GM10248 (cell line): ENCODE data around the gene SLC25A26.
A peak's percentile ranks its signal among the peaks of the same experiment; 100 is the strongest.

Source experiments
- CTCF ChIA-PET: fragments of 300-600 bp; sonication (Branson Sonifier 250); formaldehyde crosslinking; extraction: SDS; loops from one replicate; lab custom pipeline; 2021; ENCODE audit warnings: antibody characterized with exemption; lab: Yijun Ruan, JAX
- POLR2A ChIA-PET: fragments of 350-650 bp; sonication (Branson Sonifier 250); formaldehyde crosslinking; extraction: SDS; loops from one replicate; lab custom pipeline; 2020; ENCODE audit warnings: antibody characterized with exemption; lab: Yijun Ruan, JAX
- DNase-seq: peaks from one replicate; pipeline ENCODE4 v3.0.0; 2012; ENCODE audit errors: extremely low spot score
- TF ChIP-seq, protein P1 (sequence below): IDR thresholded peaks from 2 replicates; pipeline ENCODE4 v1.5.1; 2012; ENCODE audit warnings: mild to moderate bottlenecking, low read depth; ENCODE audit errors: extremely low read depth, missing control alignments, control extremely low read depth

Gene SLC25A26

DNA sequence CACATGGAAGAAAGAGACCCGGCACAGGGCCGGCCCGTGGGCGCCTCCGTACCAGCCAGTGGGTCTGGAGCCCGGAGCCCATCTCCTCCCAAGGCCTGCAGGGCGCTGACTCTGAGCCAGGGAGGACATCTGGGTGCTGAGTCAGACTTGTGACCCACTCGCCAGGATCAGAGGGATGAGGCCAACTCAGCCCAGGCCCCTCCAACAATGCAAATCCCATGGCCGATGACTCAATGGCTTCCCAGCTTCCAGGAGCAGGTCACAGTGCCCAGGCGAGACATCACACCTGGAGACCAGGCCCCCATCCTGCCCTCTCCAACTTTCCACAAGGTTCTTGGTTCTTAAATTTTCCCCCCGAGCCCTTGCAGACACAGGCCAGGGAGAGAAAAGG lies 184.9 kb downstream of the SLC25A26 start:
- ChIA-PET POLR2A (interaction anchor here (0.5 kb wide), 1 partner anchor 1305 kb away, joined by 3 read pairs; no protein-coding TSS in a partner anchor), CTCF (interaction anchor here (1.2 to 11.4 kb wide), 4 partner anchors 9 to 413 kb away, joined by 3 to 176 read pairs (median 68); no protein-coding TSS in a partner anchor)
- DNase-seq, result no peak
- TF ChIP-seq, protein P1, sequence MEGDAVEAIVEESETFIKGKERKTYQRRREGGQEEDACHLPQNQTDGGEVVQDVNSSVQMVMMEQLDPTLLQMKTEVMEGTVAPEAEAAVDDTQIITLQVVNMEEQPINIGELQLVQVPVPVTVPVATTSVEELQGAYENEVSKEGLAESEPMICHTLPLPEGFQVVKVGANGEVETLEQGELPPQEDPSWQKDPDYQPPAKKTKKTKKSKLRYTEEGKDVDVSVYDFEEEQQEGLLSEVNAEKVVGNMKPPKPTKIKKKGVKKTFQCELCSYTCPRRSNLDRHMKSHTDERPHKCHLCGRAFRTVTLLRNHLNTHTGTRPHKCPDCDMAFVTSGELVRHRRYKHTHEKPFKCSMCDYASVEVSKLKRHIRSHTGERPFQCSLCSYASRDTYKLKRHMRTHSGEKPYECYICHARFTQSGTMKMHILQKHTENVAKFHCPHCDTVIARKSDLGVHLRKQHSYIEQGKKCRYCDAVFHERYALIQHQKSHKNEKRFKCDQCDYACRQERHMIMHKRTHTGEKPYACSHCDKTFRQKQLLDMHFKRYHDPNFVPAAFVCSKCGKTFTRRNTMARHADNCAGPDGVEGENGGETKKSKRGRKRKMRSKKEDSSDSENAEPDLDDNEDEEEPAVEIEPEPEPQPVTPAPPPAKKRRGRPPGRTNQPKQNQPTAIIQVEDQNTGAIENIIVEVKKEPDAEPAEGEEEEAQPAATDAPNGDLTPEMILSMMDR, result no peak

DNA sequence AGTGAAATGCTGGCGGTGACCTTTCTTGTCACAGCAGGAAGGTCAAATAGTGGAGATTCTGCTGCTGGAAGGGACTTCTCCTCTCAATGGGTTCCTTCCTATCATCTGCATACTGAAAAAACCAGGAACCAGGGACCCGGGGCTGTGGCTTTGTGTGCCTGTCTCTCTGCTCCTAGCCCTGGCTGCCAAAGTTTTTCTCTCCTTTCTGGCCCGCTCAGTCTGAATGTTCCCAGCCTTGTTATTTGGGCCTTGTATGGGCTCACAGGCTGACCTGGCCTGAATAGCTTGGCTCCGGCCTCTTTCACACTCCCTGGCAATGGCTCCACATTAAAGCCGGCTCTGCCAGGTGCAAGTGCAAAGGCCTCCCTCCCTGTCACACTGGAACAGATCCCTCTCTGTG lies 185.4 kb downstream of the SLC25A26 start:
- TF ChIP-seq, protein P1, result no peak
- no peak for DNase-seq
- CTCF ChIA-PET, result interaction anchor here (1.2 to 11.4 kb wide), 7 partner anchors 10 to 413 kb away, joined by 3 to 176 read pairs (median 25); no protein-coding TSS in a partner anchor
- POLR2A ChIA-PET, result no interaction called here

DNA sequence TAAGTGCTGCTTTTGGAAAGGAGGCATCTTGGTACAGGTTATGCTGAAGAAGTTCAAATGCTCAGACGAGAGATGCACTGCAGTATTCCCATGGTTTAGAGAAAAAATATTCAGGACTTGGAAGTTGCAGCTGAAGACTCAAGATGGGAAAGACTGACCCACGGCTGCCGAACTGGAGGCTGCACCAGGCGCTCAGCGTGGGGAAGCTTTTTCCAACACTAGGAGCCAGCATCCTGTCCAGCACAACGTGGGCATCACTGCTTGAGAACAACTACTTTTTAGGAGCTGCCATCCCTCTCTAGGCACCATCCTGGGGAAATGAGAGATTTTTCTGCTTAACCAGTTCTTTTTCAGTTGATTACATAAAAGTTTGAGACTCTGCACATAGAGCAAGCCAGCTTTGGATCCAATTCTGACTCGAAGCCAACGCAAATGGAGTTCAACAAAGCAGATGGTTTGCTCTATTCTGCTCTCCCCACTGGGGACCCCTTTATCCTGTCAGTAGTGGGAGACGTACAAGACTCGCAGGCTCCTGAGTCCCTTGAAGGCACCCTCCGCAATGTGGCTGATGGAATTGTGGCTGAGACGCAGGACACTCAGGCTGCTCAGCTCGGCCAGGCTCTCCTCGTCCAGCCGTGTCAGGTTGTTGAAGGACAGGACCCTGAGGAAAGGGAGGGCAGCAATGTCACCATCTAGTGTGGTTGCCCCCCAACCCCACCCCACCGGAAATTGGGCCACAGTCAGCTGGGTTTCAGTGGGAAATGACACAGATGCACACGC lies 186.2 kb downstream of the SLC25A26 start:
- CTCF ChIA-PET, result interaction anchor here (0.7 to 11.4 kb wide), 39 partner anchors 11 to 594 kb away, joined by 3 to 176 read pairs (median 5); no protein-coding TSS in a partner anchor
- TF ChIP-seq, protein P1, result no peak
- DNase-seq, result no peak
- POLR2A ChIA-PET, result no interaction called here

DNA sequence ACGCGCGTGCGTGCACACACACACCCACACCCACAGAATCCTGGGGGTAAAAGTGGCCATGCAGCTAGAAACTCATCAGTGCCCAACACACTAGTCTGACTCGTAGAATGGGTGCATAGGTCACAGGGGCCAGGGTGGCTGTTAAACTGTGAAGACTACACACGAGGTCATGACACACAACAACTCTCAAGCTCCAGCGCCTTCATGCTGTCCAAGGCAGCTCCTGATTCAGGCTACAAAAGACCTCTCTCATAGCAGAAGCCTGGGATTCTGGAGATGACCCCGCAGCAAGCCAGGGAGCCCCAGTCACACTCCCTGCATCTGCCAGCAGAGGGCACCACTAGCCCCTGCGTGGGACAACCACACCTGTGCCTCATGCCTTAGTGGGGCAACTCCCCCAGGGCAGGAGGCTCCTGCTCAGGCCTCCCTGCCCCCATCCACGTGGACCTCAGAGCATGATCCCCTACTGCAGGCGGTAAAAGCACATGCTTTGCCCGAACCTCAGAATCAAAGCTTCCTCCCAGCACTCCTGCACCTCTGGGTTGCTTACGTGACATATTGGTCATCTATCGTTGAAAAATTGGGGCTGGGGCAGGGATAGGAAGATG lies 186.9 kb downstream of the SLC25A26 start:
- TF ChIP-seq, protein P1, result peak; percentile 95
- POLR2A ChIA-PET, result no interaction called here
- CTCF ChIA-PET, result interaction anchor here (0.7 to 11.4 kb wide), 53 partner anchors 10 to 594 kb away, joined by 3 to 176 read pairs (median 4); no protein-coding TSS in a partner anchor
- peak; percentile 88 for DNase-seq

DNA sequence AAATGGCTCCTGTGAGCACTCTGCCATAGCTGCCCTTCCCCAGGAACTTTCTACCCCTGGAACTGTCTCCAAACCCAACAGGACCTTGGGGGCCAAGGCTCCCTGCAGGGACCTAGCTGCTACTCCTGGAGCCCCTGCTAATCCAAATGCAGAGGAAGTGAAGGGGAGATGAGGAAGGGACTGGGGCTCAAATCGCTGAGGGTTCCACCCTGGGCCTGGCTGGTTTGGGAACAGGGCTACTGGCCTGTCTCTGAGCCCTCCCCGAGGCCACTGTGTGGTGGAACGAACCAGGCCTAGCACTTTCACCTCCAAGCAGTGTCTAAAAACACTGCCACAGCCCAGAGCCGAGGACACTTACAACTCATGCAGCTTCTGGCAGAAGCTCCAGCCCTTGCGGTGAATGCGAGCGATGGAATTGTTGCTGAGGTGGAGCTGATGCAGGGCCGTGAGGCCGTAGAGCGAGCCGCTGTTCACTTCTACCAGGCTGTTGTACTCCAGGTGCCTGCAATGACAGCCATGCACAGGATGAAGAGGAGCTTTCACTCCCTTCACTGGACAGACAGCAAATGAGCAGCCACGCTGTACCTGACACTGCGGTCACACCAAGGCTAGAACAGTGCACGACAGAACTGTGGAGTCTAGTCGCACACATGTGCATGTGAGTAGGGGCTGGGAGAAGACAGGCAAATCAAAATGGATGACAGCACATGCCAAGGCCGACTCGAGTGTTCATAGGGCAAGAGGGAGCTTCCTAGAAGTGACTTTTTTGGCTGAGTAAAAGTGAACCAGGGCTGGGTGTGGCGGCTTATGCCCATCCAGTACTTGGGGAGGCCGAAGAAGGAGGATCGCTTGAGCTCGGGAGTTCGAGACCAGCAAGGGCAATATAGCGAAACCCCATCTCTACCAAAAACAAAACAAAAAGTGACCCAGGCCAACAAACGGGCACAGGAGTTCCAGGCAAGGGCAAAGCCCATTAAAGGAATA lies 189.3 kb downstream of the SLC25A26 start:
- TF ChIP-seq, protein P1, result no peak
- POLR2A ChIA-PET, result no interaction called here
- no peak for DNase-seq
- CTCF ChIA-PET, result interaction anchor here (0.9 to 11.4 kb wide), 7 partner anchors 14 to 409 kb away, joined by 3 to 176 read pairs (median 6); no protein-coding TSS in a partner anchor
